Upper lobe of left lung (tissue), 4 donors: ENCODE results near the gene BLM.

ENCODE experiments used
- EP300 ChIP-seq, 4 donors: sonication (generic); formaldehyde crosslinking; IDR thresholded peaks; one replicate each; pipeline ENCODE4 v1.5.1; 2017; ENCODE audit warnings: antibody characterized with exemption in 4 of 4, control low read depth in 2 of 4
- POLR2A ChIP-seq, 4 donors: fragments of 450-650 bp; IDR thresholded peaks; one replicate each; pipeline ENCODE4 v1.5.1; 2016 to 2017; ENCODE audit warnings: antibody characterized with exemption in 4 of 4, mild to moderate bottlenecking in 2 of 4
- TF ChIP-seq, protein P1 (sequence below), 6 experiments: fragments of 450-650 bp in 4 of 6; fragments of 200-600 bp in 2 of 6; sonication (generic) in 2 of 6; IDR thresholded peaks; one replicate each; pipeline ENCODE4 v1.5.1; 2016 to 2019; ENCODE audit warnings: antibody characterized with exemption in 6 of 6

DNA sequence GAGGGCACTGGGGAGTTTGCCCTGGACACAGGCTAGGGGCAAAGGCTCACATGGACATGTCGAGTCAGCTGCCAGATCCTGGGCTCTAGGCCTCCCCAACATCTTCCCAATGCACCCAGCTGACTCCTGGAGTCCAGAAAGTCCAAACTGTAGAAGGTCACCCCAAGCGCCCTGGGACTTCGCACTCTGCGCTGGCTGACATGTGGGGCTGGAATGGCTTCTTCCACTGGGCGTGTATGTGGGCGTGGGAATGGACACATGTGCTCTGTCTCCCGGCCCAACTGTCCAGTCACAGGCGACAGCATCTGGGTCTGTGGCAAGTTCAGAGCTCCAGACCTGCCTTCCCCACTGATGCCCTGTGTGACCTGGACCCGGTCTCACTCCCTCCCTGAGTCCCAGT is 138.0 kb downstream of the BLM start:
- no peak for TF ChIP-seq POLR2A (IDR thresholded peaks at IDR 0.05)
- TF ChIP-seq, protein P1, sequence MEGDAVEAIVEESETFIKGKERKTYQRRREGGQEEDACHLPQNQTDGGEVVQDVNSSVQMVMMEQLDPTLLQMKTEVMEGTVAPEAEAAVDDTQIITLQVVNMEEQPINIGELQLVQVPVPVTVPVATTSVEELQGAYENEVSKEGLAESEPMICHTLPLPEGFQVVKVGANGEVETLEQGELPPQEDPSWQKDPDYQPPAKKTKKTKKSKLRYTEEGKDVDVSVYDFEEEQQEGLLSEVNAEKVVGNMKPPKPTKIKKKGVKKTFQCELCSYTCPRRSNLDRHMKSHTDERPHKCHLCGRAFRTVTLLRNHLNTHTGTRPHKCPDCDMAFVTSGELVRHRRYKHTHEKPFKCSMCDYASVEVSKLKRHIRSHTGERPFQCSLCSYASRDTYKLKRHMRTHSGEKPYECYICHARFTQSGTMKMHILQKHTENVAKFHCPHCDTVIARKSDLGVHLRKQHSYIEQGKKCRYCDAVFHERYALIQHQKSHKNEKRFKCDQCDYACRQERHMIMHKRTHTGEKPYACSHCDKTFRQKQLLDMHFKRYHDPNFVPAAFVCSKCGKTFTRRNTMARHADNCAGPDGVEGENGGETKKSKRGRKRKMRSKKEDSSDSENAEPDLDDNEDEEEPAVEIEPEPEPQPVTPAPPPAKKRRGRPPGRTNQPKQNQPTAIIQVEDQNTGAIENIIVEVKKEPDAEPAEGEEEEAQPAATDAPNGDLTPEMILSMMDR (IDR thresholded peaks at IDR 0.05): no peak
- TF ChIP-seq EP300 (IDR thresholded peaks at IDR 0.05): no peak
